B cell (primary cell): ENCODE data around the gene RAB30. TPM values are rescaled to one million over a fixed set of nuclear protein-coding genes. Genes with fewer than 3 reads are reported as not detected.

Experiments used
- ATAC-seq: fragments of 200-7000 bp; cut with Tn5 transposase; one replicate; pipeline ENCODE4 v1.10.0; 2021; ENCODE audit warnings: low read depth, mild to moderate bottlenecking, moderate number of reproducible peaks, moderate library complexity
- CTCF ChIA-PET: fragments of 350-600 bp; sonication (Branson Sonifier 250); formaldehyde crosslinking; loops from one replicate; lab custom pipeline; 2021; ENCODE audit warnings: antibody characterized with exemption, inconsistent platforms; lab: Charles Lee
- POLR2A ChIA-PET: fragments of 350-600 bp; sonication (Branson Sonifier 250); formaldehyde crosslinking; loops from one replicate; lab custom pipeline; 2021; ENCODE audit warnings: antibody characterized with exemption; lab: Charles Lee
- DNase-seq: peaks from one replicate; pipeline ENCODE4 v3.0.0; 2013
- H2AFZ ChIP-seq: 2 replicates; pipeline ENCODE4 v1.6.1; 2012; ENCODE audit warnings: mild to moderate bottlenecking, low read depth, low read length; ENCODE audit not compliant: insufficient read depth, poor library complexity, severe bottlenecking
- H3K27ac ChIP-seq, 2 donors: 1 replicate in 1 of 2; 2 replicates in 1 of 2; pipeline ENCODE4 v1.5.1; 2012 to 2013; ENCODE audit warnings: low read length in 2 of 2, mild to moderate bottlenecking in 2 of 2, moderate library complexity in 1 of 2
- H3K27me3 ChIP-seq, 4 experiments: fragments of 200-600 bp in 1 of 4; sonication (generic) in 1 of 4; replicated peaks in 1 of 4; 1 replicate in 2 of 4; 2 replicates in 2 of 4; pipeline versions ENCODE4 v1.6.1 to v1.7.0; 2013 to 2016; ENCODE audit warnings: low read length in 3 of 4, mild to moderate bottlenecking in 2 of 4, mixed read lengths in 1 of 4, moderate library complexity in 1 of 4; ENCODE audit not compliant: insufficient read depth in 4 of 4, control insufficient read depth in 3 of 4; ENCODE audit errors: control extremely low read depth in 1 of 4
- H3K36me3 ChIP-seq, 2 experiments: replicated peaks in 1 of 2; 1 replicate in 1 of 2; 2 replicates in 1 of 2; pipeline versions ENCODE4 v1.6.1 to v1.7.1; 2013; ENCODE audit warnings: low read length in 1 of 2; ENCODE audit not compliant: insufficient read depth in 2 of 2, control insufficient read depth in 1 of 2; ENCODE audit errors: control extremely low read depth in 1 of 2, extremely low read depth in 1 of 2
- H3K4me1 ChIP-seq, 2 donors: fragments of 200-600 bp in 1 of 2; sonication (generic) in 1 of 2; 1 replicate in 1 of 2; 2 replicates in 1 of 2; pipeline versions ENCODE4 v1.5.1 to v1.6.1; 2013 to 2017; ENCODE audit warnings: low read length in 2 of 2; ENCODE audit not compliant: control insufficient read depth in 2 of 2, insufficient read depth in 2 of 2
- H3K4me2 ChIP-seq: replicated peaks from 2 replicates; pipeline ENCODE3; 2012; ENCODE audit warnings: mild to moderate bottlenecking, low read depth, low read length; ENCODE audit not compliant: poor library complexity, severe bottlenecking
- H3K4me3 ChIP-seq, 5 experiments: fragments of 200-600 bp in 1 of 5; sonication (generic) in 1 of 5; 1 replicate in 3 of 5; 2 replicates in 2 of 5; pipeline versions ENCODE4 v1.5.1 to v1.7.0; 2011 to 2016; ENCODE audit warnings: low read length in 4 of 5, mild to moderate bottlenecking in 4 of 5, low read depth in 2 of 5, control low read depth in 1 of 5, moderate library complexity in 1 of 5; ENCODE audit not compliant: insufficient read depth in 1 of 5; ENCODE audit errors: control extremely low read depth in 1 of 5, extremely low read depth in 1 of 5
- H3K79me2 ChIP-seq: fragments of 200-600 bp; sonication (generic); one replicate; pipeline ENCODE4 v1.6.0; 2016; ENCODE audit warnings: low read length; ENCODE audit not compliant: control insufficient read depth, insufficient read depth
- H3K9ac ChIP-seq: fragments of 200-600 bp; sonication (generic); 2 replicates; pipeline ENCODE4 v1.6.1; 2017; ENCODE audit warnings: mild to moderate bottlenecking, low read length, moderate library complexity
- H3K9me3 ChIP-seq, 3 donors: one replicate each; pipeline versions ENCODE4 v1.6.1 to v1.7.1; 2013; ENCODE audit warnings: low read length in 2 of 3; ENCODE audit not compliant: control insufficient read depth in 2 of 3, insufficient read depth in 1 of 3; ENCODE audit errors: control extremely low read depth in 1 of 3
- H4K20me1 ChIP-seq: 2 replicates; pipeline ENCODE4 v1.6.0; 2012; ENCODE audit warnings: mild to moderate bottlenecking, low read length; ENCODE audit not compliant: insufficient read depth, control insufficient read depth, poor library complexity, severe bottlenecking
- H3K27ac Mint-ChIP-seq: one replicate; pipeline ENCODE4 v1.8.0; 2021; ENCODE audit warnings: mixed read lengths
- H3K27me3 Mint-ChIP-seq: one replicate; pipeline ENCODE4 v1.8.0; 2021; ENCODE audit warnings: mixed read lengths
- H3K4me1 Mint-ChIP-seq: one replicate; pipeline ENCODE4 v1.8.0; 2021; ENCODE audit warnings: mixed read lengths
- H3K4me3 Mint-ChIP-seq: one replicate; pipeline ENCODE4 v1.8.0; 2021; ENCODE audit warnings: mixed read lengths
- H3K9me3 Mint-ChIP-seq: one replicate; pipeline ENCODE4 v1.8.0; 2022; ENCODE audit warnings: mixed read lengths; ENCODE audit not compliant: insufficient read depth
- EZH2 ChIP-seq: IDR thresholded peaks from 2 replicates; pipeline ENCODE4 v1.6.1; 2012; ENCODE audit warnings: borderline replicate concordance, low read depth, mild to moderate bottlenecking, moderate library complexity, low read length; ENCODE audit not compliant: insufficient read depth, poor library complexity, severe bottlenecking
- WGBS: methylation state at CpG from one replicate; pipeline ENCODE4 v1.1.5; 2013; ENCODE audit warnings: missing lambda C conversion rate; ENCODE audit not compliant: insufficient coverage; 5-methylcytosine and 5-hydroxymethylcytosine counted together
- intact Hi-C: fragments of 100-400 bp; cut with micrococcal nuclease; formaldehyde crosslinking; loops from one replicate; pipeline ENCODE4 v1.10.0; 2022
- polyA plus RNA-seq: library from polyadenylated mRNA; depleted of rRNA; stranded (reverse); fragments of >200 nt; gene quantifications from 2 replicates; pipeline ENCODE4 v1.2.3, GENCODE V29; 2012
- total RNA-seq, 2 donors: library from RNA; stranded (reverse); fragments of 120-200 nt in 1 of 2; gene quantifications; 1 replicate in 1 of 2; 2 replicates in 1 of 2; pipeline versions ENCODE4 v1.2.3 to v1.2.4, GENCODE V29; 2013 to 2022
- TF ChIP-seq, protein P1 (sequence below): fragments of 200-600 bp; IDR thresholded peaks from one replicate; pipeline ENCODE4 v1.8.0; 2022; ENCODE audit warnings: antibody characterized with exemption, mild to moderate bottlenecking

Gene RAB30
- total and polyA plus RNA-seq, 2 donors (not counting 1 experiment from before 2014, with no cell fraction given) = 26.6 to 214 TPM

DNA sequence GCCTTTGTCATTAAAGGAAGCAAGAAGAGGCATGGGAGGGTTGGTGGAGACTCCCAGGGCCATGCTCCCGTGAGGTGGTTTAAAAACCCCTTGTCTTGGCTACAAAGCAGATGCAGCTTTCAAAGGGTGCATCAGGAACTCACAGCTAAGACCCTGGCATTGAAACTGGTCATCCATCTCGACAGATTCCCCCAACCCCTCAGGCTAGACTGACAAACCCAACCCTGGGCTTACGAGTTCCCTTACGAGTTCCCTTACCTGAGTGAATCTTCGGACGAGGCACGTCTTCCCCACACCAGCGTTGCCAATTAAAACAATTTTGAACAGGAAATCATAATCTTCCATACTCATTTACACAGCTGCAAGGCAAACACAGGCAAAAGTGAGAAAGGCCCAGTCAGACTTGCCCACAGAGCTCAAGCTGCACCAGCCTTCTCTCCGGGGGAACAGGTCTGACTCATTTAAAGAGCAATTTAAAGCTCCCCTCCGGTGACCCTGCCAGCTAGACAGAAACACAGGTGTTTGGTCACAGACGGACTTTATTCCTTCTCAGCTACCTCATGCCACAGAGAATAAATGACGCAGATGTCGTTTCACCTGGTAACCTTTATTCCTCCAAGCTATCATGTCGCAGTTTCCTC lies 74.6 kb downstream of the RAB30 start:
- Mint-ChIP-seq H3K27me3 (no peaks in the 10 kb centered on the region), H3K4me3 (peak overlapping the region; percentile 81), H3K27ac (peak overlapping the region; percentile 85), H3K9me3 (no peaks in the 10 kb centered on the region), H3K4me1 (peaks cover 89% of the 10 kb centered on the region)
- ChIA-PET CTCF (interaction anchor here (0.8 to 2.0 kb wide), 10 partner anchors 9 to 253 kb away, joined by 3 to 11 read pairs (median 4); partner anchors contain the start of gene RAB30), POLR2A (interaction anchor here (0.6 to 0.7 kb wide), 2 partner anchors 38 to 66 kb away, joined by 3 read pairs; no protein-coding TSS in a partner anchor)
- Histone ChIP-seq H3K27ac (peak overlapping the region in 1 of 2 donors; percentile 28), H3K4me3 (no peak overlapping the region), H2AFZ (no peak overlapping the region), H3K79me2 (peaks cover 94% of the 10 kb centered on the region), H3K9me3 (no peaks in the 10 kb centered on the region), H3K36me3 (peaks cover 0 to 60% of the 10 kb centered on the region in 2 experiments), H4K20me1 (peaks cover 73% of the 10 kb centered on the region), H3K27me3 (no peaks in the 10 kb centered on the region), H3K9ac (no peak overlapping the region), H3K4me1 (peaks cover 57 to 66% of the 10 kb centered on the region in 2 donors), H3K4me2 (peak overlapping the region; percentile 8)
- intact Hi-C loops = loop anchor here (2.0 to 5.0 kb wide), 4 partner anchors 14 to 75 kb away; partner anchors contain the start of gene RAB30
- TF ChIP-seq, protein P1, sequence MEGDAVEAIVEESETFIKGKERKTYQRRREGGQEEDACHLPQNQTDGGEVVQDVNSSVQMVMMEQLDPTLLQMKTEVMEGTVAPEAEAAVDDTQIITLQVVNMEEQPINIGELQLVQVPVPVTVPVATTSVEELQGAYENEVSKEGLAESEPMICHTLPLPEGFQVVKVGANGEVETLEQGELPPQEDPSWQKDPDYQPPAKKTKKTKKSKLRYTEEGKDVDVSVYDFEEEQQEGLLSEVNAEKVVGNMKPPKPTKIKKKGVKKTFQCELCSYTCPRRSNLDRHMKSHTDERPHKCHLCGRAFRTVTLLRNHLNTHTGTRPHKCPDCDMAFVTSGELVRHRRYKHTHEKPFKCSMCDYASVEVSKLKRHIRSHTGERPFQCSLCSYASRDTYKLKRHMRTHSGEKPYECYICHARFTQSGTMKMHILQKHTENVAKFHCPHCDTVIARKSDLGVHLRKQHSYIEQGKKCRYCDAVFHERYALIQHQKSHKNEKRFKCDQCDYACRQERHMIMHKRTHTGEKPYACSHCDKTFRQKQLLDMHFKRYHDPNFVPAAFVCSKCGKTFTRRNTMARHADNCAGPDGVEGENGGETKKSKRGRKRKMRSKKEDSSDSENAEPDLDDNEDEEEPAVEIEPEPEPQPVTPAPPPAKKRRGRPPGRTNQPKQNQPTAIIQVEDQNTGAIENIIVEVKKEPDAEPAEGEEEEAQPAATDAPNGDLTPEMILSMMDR = no peak
- no peak for TF ChIP-seq EZH2
- ATAC-seq (peak; percentile 81), DNase-seq (peak; percentile 41)
- WGBS = 72% methylated on average over 11 of the region's 14 CpGs
